ENCODE data around the gene INTS14. TPM values are rescaled to one million over a fixed set of nuclear protein-coding genes. Genes with fewer than 3 reads are reported as not detected.

INTS14 gene
- total RNA-seq, 4 donors from 2014 or later = 16.5 to 38.7 (median 26.7) TPM

DNA sequence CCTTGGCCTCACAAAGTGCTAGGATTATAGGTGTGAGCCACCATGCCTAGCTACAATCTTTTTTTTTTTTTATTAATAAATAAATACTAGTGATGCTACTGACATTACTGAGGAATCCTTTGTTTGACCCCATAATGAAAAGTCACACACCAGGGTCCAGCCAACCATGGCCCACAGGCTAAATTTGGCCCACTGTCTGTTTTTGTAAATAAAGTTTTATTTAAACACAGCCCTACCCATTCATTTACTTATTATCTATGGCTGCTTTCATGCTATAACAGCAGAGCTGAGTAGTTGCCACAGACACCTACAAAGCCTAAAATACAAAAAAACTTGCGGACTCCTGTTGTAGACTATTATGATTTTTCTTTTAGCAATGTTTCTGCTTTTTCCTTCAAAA, 7.4 kb downstream of the INTS14 start:
- Histone ChIP-seq H3K4me1 (peaks cover 0 to 19% (median 0%) of the 10 kb centered on the region in 3 donors), H3K27me3 (no peaks in the 10 kb centered on the region), H3K9me3 (no peaks in the 10 kb centered on the region), H3K4me3 (no peak overlapping the region), H3K27ac (no peak overlapping the region), H3K36me3 (peaks cover 0 to 78% (median 6%) of the 10 kb centered on the region in 3 donors)
- no peak for DNase-seq
- TF ChIP-seq, protein P1, sequence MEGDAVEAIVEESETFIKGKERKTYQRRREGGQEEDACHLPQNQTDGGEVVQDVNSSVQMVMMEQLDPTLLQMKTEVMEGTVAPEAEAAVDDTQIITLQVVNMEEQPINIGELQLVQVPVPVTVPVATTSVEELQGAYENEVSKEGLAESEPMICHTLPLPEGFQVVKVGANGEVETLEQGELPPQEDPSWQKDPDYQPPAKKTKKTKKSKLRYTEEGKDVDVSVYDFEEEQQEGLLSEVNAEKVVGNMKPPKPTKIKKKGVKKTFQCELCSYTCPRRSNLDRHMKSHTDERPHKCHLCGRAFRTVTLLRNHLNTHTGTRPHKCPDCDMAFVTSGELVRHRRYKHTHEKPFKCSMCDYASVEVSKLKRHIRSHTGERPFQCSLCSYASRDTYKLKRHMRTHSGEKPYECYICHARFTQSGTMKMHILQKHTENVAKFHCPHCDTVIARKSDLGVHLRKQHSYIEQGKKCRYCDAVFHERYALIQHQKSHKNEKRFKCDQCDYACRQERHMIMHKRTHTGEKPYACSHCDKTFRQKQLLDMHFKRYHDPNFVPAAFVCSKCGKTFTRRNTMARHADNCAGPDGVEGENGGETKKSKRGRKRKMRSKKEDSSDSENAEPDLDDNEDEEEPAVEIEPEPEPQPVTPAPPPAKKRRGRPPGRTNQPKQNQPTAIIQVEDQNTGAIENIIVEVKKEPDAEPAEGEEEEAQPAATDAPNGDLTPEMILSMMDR (IDR thresholded peaks at IDR 0.05) = no peak
- no peak for TF ChIP-seq POLR2A (IDR thresholded peaks at IDR 0.05)
- intact Hi-C loops (cut with DNase I) = no loop called here
- 96 to 97% methylated on average over 1 of the region's 1 CpG for WGBS, 2 donors

DNA sequence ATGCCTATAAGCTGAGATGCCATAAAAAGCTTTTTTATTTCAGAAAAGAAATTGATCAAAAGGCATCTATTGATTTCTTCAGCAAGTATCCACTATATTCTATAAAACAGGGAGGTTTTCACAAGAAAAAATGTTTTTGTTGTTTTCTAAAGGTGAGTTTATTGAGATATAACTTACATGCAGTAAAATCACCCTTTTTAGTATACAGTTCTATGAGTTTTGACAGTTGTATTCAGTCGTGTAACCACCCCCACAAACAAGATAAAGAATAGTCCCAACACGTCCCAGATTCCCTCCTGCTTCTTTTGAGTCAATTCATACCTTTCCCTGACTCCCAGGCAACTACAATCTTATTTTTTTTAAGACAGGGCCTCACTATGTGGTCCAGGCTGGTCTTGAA, 7.8 kb downstream of the INTS14 start:
- TF ChIP-seq POLR2A (IDR thresholded peaks at IDR 0.05) = no peak
- TF ChIP-seq, protein P1 (IDR thresholded peaks at IDR 0.05) = no peak
- H3K36me3 ChIP-seq = peaks cover 0 to 82% (median 8%) of the 10 kb centered on the region in 3 donors
- 37 to 45% methylated on average over 2 of the region's 2 CpGs for WGBS, 2 donors
- H3K4me3 ChIP-seq = no peak overlapping the region
- intact Hi-C loops (cut with DNase I) = no loop called here
- H3K27me3 ChIP-seq = no peaks in the 10 kb centered on the region
- H3K9me3 ChIP-seq = no peaks in the 10 kb centered on the region
- H3K27ac ChIP-seq = no peak overlapping the region
- no peak for DNase-seq
- H3K4me1 ChIP-seq = peaks cover 0 to 15% (median 0%) of the 10 kb centered on the region in 3 donors

DNA sequence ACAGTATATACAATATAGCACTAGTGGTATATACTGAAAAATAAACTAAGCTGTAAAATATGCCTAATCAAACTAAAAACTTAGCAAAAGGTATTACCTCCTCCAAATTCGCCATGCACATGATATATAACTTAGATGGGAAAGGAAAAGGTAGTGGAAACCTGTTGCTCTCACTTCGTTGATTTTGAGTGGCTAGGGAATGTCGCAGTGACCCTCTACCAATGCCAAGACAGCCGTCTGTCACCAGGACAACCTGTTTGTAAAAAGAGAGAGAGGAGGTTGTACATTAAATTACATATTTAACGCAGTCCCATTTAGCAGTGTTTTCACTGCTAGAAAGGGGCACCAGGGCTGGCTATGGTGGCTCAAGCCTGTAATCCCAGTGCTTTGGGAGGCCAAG, 11.3 kb downstream of the INTS14 start:
- Histone ChIP-seq H3K4me3 (no peak overlapping the region), H3K27me3 (no peaks in the 10 kb centered on the region), H3K27ac (no peak overlapping the region), H3K9me3 (no peaks in the 10 kb centered on the region), H3K36me3 (peaks cover 0 to 100% (median 20%) of the 10 kb centered on the region in 3 donors), H3K4me1 (peaks cover 0 to 9% (median 0%) of the 10 kb centered on the region in 3 donors)
- TF ChIP-seq, protein P1 (IDR thresholded peaks at IDR 0.05) = no peak
- TF ChIP-seq POLR2A (IDR thresholded peaks at IDR 0.05) = no peak
- 93 to 99% methylated on average over 5 of the region's 5 CpGs for WGBS, 2 donors
- no peak for DNase-seq
- intact Hi-C loops (cut with DNase I) = no loop called here

DNA sequence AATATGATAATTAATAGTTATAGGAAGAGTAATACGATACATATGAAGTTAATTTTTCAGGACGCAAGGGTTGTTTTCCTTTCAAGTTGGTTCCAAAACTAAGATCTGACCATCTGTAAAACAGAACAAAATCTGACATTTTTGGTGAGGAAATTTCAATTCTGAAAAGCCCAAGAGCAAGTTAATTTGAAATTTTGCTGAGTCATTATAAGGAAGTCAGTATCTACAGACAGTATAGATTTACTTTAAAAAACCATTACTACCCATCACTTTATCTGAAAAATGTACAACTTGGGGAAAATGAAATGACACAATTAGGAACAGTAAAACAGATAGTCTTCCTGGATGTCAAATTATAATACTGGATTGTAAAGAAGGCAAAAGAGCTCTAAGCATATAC, 12.5 kb downstream of the INTS14 start:
- TF ChIP-seq, protein P1 (IDR thresholded peaks at IDR 0.05) = no peak
- TF ChIP-seq POLR2A (IDR thresholded peaks at IDR 0.05) = no peak
- H3K36me3 ChIP-seq = peaks cover 0 to 100% (median 20%) of the 10 kb centered on the region in 3 donors
- no peak for DNase-seq

DNA sequence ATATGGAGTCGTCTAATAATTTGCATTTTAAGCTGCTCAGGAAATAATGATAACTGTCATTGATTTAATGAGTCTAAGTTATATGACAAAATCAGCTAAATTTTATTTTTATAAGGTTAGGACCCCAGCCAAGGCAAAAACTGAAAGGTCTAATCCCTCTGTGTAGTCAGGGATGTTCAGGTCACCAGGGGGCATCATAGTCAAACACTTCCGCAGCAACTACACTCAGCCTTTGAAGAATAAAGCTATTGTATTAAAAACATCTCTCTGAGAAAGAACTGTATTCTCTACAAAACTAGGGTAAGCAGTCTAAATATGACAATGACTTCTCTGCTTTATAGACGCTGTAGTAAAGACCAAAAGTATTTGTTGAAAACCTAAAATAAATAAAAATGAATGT, 15.0 kb downstream of the INTS14 start:
- Histone ChIP-seq H3K27ac (no peak overlapping the region), H3K36me3 (peaks cover 0 to 100% (median 25%) of the 10 kb centered on the region in 3 donors), H3K4me1 (no peaks in the 10 kb centered on the region), H3K4me3 (no peak overlapping the region), H3K27me3 (no peaks in the 10 kb centered on the region), H3K9me3 (no peaks in the 10 kb centered on the region)
- intact Hi-C loops (cut with DNase I) = no loop called here
- TF ChIP-seq, protein P1 (IDR thresholded peaks at IDR 0.05) = peak in 1 of 6 experiments; percentile 21
- no peak for TF ChIP-seq POLR2A (IDR thresholded peaks at IDR 0.05)
- 71 to 83% methylated on average over 3 of the region's 3 CpGs for WGBS, 2 donors
- DNase-seq = no peak

More for the DNA sequence above, 12.5 kb downstream of the INTS14 start:
- Histone ChIP-seq H3K27ac (no peak overlapping the region), H3K9me3 (no peaks in the 10 kb centered on the region), H3K27me3 (no peaks in the 10 kb centered on the region), H3K4me1 (peaks cover 0 to 9% (median 0%) of the 10 kb centered on the region in 3 donors), H3K4me3 (no peak overlapping the region)
- 97 to 100% methylated on average over 2 of the region's 2 CpGs for WGBS, 2 donors
- intact Hi-C loops (cut with DNase I) = no loop called here

Measured in esophagus squamous epithelium (tissue), 5 donors.